Astrocyte (in vitro differentiated cells and primary cell): ENCODE data around the gene KLHL5. TPM values are rescaled to one million over a fixed set of nuclear protein-coding genes. Genes with fewer than 3 reads are reported as not detected.

ENCODE experiments used
- DNase-seq: peaks from one replicate; pipeline ENCODE4 v3.0.0-alpha.2; 2010; ENCODE audit warnings: low read depth
- FAIRE-seq: peaks from 2 replicates; lab custom pipeline; 2011; peaks lifted over from hg19 to GRCh38; lab: Jason Lieb, UNC
- H2AFZ ChIP-seq: 2 replicates; pipeline ENCODE4 v1.6.0; 2012; ENCODE audit warnings: low read depth, low read length, inconsistent platforms
- H3K27ac ChIP-seq: 2 replicates; pipeline ENCODE4 v1.5.1; 2011; ENCODE audit warnings: low read depth, low read length, inconsistent platforms
- H3K27me3 ChIP-seq: 2 replicates; pipeline ENCODE4 v1.6.0; 2011; ENCODE audit warnings: low read length, inconsistent platforms; ENCODE audit not compliant: insufficient read depth
- H3K36me3 ChIP-seq: 2 replicates; pipeline ENCODE4 v1.5.1; 2011; ENCODE audit warnings: low read length, inconsistent platforms; ENCODE audit not compliant: insufficient read depth
- H3K4me1 ChIP-seq: 2 replicates; pipeline ENCODE4 v1.5.1; 2011; ENCODE audit warnings: low read length, inconsistent platforms; ENCODE audit not compliant: insufficient read depth
- H3K4me2 ChIP-seq: 2 replicates; pipeline ENCODE4 v1.6.0; 2012; ENCODE audit warnings: low read length, inconsistent platforms
- H3K4me3 ChIP-seq: 2 replicates; pipeline ENCODE4 v1.5.1; 2011; ENCODE audit warnings: low read depth, mild to moderate bottlenecking, low read length, inconsistent platforms; ENCODE audit not compliant: insufficient read depth
- H3K79me2 ChIP-seq: 2 replicates; pipeline ENCODE4 v1.6.0; 2012; ENCODE audit warnings: mild to moderate bottlenecking, low read length, inconsistent platforms; ENCODE audit not compliant: insufficient read depth
- H3K9ac ChIP-seq: 2 replicates; pipeline ENCODE4 v1.6.0; 2012; ENCODE audit warnings: mild to moderate bottlenecking, low read length, inconsistent platforms
- H3K9me3 ChIP-seq: 2 replicates; pipeline ENCODE4 v1.5.1; 2012; ENCODE audit warnings: low read depth, mild to moderate bottlenecking, low read length, inconsistent platforms; ENCODE audit not compliant: insufficient read depth
- H4K20me1 ChIP-seq: 2 replicates; pipeline ENCODE4 v1.6.0; 2012; ENCODE audit warnings: low read length, inconsistent platforms; ENCODE audit not compliant: insufficient read depth
- H3K27ac Mint-ChIP-seq: one replicate; pipeline ENCODE4 v1.8.0; 2021; ENCODE audit warnings: mild to moderate bottlenecking, mixed read lengths; ENCODE audit not compliant: unreplicated experiment
- H3K27me3 Mint-ChIP-seq: one replicate; pipeline ENCODE4 v1.8.0; 2021; ENCODE audit warnings: low read depth, mixed read lengths; ENCODE audit not compliant: unreplicated experiment
- H3K36me3 Mint-ChIP-seq: one replicate; pipeline ENCODE4 v1.8.0; 2021; ENCODE audit warnings: low read depth, mixed read lengths; ENCODE audit not compliant: unreplicated experiment
- H3K4me1 Mint-ChIP-seq: one replicate; pipeline ENCODE4 v1.8.0; 2021; ENCODE audit warnings: low read depth, mixed read lengths; ENCODE audit not compliant: unreplicated experiment
- H3K4me3 Mint-ChIP-seq: one replicate; pipeline ENCODE4 v1.8.0; 2021; ENCODE audit warnings: mild to moderate bottlenecking, moderate library complexity, mixed read lengths; ENCODE audit not compliant: unreplicated experiment
- H3K9me3 Mint-ChIP-seq: one replicate; pipeline ENCODE4 v1.8.0; 2021; ENCODE audit warnings: mild to moderate bottlenecking, mixed read lengths; ENCODE audit not compliant: unreplicated experiment
- CTCF ChIP-seq: IDR thresholded peaks from 2 replicates; pipeline ENCODE4 v1.5.1; 2011; ENCODE audit warnings: low read depth, mild to moderate bottlenecking, inconsistent platforms, low read length, moderate library complexity; ENCODE audit not compliant: insufficient read depth
- EZH2 ChIP-seq: IDR thresholded peaks from 2 replicates; pipeline ENCODE4 v1.6.1; 2012; ENCODE audit warnings: mild to moderate bottlenecking, low read length, inconsistent platforms; ENCODE audit not compliant: insufficient read depth
- total RNA-seq: library from RNA; stranded (reverse); gene quantifications from 2 replicates; pipeline ENCODE4 v1.2.1, GENCODE V29; 2021

Gene KLHL5
- total RNA-seq, 1 donor from 2014 or later, result 67.5 TPM

- Mint-ChIP-seq H3K4me1 (peaks cover 23% of the 10 kb centered on the region), H3K27me3 (no peaks in the 10 kb centered on the region), H3K4me3 (no peak overlapping the region), H3K9me3 (no peaks in the 10 kb centered on the region), H3K36me3 (no peaks in the 10 kb centered on the region), H3K27ac (no peak overlapping the region)
- peaks cover 13% of the 10 kb centered on the region for H3K4me1 ChIP-seq
- H3K27ac ChIP-seq, result no peak overlapping the region
- no peaks in the 10 kb centered on the region for H3K27me3 ChIP-seq
- H3K36me3 ChIP-seq, result no peaks in the 10 kb centered on the region
- no peak for TF ChIP-seq EZH2
- no peak for TF ChIP-seq CTCF
- DNase-seq, result no peak
- H3K4me3 ChIP-seq, result no peak overlapping the region
- H4K20me1 ChIP-seq, result peaks cover 40% of the 10 kb centered on the region
- no peak overlapping the region for H3K9ac ChIP-seq
- H3K4me2 ChIP-seq, result no peak overlapping the region
- H2AFZ ChIP-seq, result no peak overlapping the region
- H3K79me2 ChIP-seq, result peaks cover 90% of the 10 kb centered on the region
- no peaks in the 10 kb centered on the region for H3K9me3 ChIP-seq
- FAIRE-seq, result no peak
These were observed 4.3 kb downstream of the KLHL5 start for GRCh38 chr4:39066371-39066770.

GRCh38 chr4:39067031-39067430, 5.0 kb downstream of the KLHL5 start:
- H3K9me3 Mint-ChIP-seq, result no peaks in the 10 kb centered on the region
- peaks cover 10% of the 10 kb centered on the region for H3K4me1 ChIP-seq
- H3K27ac ChIP-seq, result no peak overlapping the region
- no peak overlapping the region for H3K4me3 Mint-ChIP-seq
- H3K27me3 ChIP-seq, result no peaks in the 10 kb centered on the region
- H4K20me1 ChIP-seq, result peaks cover 34% of the 10 kb centered on the region
- DNase-seq, result no peak
- no peak overlapping the region for H3K4me2 ChIP-seq
- H2AFZ ChIP-seq, result no peak overlapping the region
- no peaks in the 10 kb centered on the region for H3K27me3 Mint-ChIP-seq
- no peak for TF ChIP-seq EZH2
- no peaks in the 10 kb centered on the region for H3K9me3 ChIP-seq
- no peak overlapping the region for H3K9ac ChIP-seq
- no peaks in the 10 kb centered on the region for H3K36me3 Mint-ChIP-seq
- no peaks in the 10 kb centered on the region for H3K36me3 ChIP-seq
- peaks cover 19% of the 10 kb centered on the region for H3K4me1 Mint-ChIP-seq
- H3K79me2 ChIP-seq, result peaks cover 90% of the 10 kb centered on the region
- FAIRE-seq, result no peak
- no peak overlapping the region for H3K27ac Mint-ChIP-seq
- no peak overlapping the region for H3K4me3 ChIP-seq

- Histone ChIP-seq H3K27ac (no peak overlapping the region), H3K4me3 (no peak overlapping the region), H3K27me3 (no peaks in the 10 kb centered on the region), H3K9me3 (no peaks in the 10 kb centered on the region), H3K79me2 (peaks cover 90% of the 10 kb centered on the region), H2AFZ (no peak overlapping the region), H3K4me1 (peaks cover 6% of the 10 kb centered on the region), H3K36me3 (no peaks in the 10 kb centered on the region), H3K9ac (no peak overlapping the region), H4K20me1 (peaks cover 31% of the 10 kb centered on the region), H3K4me2 (no peak overlapping the region)
- H3K36me3 Mint-ChIP-seq, result no peaks in the 10 kb centered on the region
- TF ChIP-seq CTCF (no peak), EZH2 (no peak)
- H3K27ac Mint-ChIP-seq, result no peak overlapping the region
- DNase-seq (peak; percentile 51), FAIRE-seq (no peak)
- no peaks in the 10 kb centered on the region for H3K9me3 Mint-ChIP-seq
- H3K27me3 Mint-ChIP-seq, result no peaks in the 10 kb centered on the region
- peaks cover 16% of the 10 kb centered on the region for H3K4me1 Mint-ChIP-seq
- no peak overlapping the region for H3K4me3 Mint-ChIP-seq
These were observed 5.4 kb downstream of the KLHL5 start for GRCh38 chr4:39067451-39067850.
